GM13977 (cell line): Measurements from ENCODE around the gene SEMA4C.

ENCODE experiments used
- DNase-seq: peaks from one replicate; pipeline ENCODE4 v3.0.0; 2012; ENCODE audit warnings: low spot score
- in situ Hi-C: fragments of 300-500 bp; cut with MboI; formaldehyde crosslinking; loops from one replicate; pipeline ENCODE4 v1.12.0; 2022; ENCODE audit warnings: low sequenced_read_pairs, low pct_unique_long_range_greater_than_20kb, mixed read lengths, inconsistent platforms; ENCODE audit not compliant: unreplicated experiment
- TF ChIP-seq, protein P1 (sequence below): IDR thresholded peaks from 2 replicates; pipeline ENCODE4 v1.5.1; 2012; ENCODE audit warnings: mild to moderate bottlenecking, control low read depth; ENCODE audit not compliant: insufficient read depth; ENCODE audit errors: extremely low read depth, missing control alignments

SEMA4C gene

DNA sequence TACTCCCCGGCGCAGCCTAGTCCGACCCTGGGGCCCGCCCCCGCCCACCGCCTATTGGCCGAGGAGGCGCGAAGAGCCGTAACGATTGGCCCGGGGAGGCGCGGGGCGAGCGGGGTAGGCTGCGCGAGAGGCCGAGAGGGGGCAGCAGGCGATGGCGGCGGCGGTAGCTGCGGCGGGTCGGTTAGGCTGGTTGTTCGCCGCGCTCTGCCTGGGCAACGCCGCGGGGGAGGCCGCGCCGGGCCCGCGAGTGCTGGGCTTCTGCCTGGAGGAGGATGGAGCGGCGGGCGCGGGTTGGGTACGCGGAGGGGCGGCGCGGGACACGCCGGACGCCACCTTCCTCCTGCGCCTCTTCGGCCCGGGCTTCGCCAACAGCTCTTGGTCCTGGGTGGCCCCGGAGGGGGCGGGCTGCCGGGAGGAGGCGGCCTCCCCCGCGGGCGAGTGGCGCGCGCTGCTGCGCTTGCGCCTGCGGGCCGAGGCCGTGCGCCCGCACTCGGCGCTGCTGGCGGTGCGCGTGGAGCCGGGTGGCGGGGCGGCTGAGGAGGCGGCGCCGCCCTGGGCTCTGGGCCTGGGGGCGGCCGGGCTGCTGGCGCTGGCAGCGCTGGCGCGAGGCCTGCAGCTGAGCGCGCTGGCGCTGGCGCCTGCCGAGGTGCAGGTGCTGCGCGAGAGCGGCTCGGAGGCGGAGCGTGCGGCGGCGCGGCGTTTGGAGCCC is 53.6 kb downstream of the SEMA4C start, which contains the start of gene CNNM3:
TSS of gene CNNM3 (plus strand) at position 142 of the 709 bp plus-strand sequence. CDS start at position 152, 10 bp downstream.
- in situ Hi-C loops = no loop called here
- TF ChIP-seq, protein P1, sequence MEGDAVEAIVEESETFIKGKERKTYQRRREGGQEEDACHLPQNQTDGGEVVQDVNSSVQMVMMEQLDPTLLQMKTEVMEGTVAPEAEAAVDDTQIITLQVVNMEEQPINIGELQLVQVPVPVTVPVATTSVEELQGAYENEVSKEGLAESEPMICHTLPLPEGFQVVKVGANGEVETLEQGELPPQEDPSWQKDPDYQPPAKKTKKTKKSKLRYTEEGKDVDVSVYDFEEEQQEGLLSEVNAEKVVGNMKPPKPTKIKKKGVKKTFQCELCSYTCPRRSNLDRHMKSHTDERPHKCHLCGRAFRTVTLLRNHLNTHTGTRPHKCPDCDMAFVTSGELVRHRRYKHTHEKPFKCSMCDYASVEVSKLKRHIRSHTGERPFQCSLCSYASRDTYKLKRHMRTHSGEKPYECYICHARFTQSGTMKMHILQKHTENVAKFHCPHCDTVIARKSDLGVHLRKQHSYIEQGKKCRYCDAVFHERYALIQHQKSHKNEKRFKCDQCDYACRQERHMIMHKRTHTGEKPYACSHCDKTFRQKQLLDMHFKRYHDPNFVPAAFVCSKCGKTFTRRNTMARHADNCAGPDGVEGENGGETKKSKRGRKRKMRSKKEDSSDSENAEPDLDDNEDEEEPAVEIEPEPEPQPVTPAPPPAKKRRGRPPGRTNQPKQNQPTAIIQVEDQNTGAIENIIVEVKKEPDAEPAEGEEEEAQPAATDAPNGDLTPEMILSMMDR = peak; percentile 55
- peak; percentile 100 for DNase-seq

- TF ChIP-seq, protein P1 = no peak
- in situ Hi-C loops = no loop called here
- peak; percentile 66 for DNase-seq
These were observed 54.4 kb downstream of the SEMA4C start for GRCh38 chr2:96815326-96816126.

DNA sequence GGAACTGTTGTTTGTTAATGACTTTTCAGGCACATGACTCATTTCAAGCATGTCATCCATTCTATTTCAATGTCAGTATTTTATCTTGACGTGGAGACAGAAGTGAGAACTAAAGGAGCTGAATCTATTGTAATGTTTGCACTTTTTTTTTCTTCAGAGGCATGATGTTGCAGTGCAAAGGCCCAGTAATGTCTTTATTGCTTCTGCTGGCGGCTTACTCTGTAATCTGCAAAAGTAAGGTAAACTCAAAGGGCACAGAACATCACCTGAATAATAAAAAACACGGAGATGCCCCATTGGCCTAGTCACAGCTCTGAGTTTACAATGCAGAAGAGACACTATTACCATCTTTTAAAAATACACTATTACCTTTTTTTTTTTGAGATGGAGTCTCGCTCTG is 56.2 kb downstream of the SEMA4C start:
- TF ChIP-seq, protein P1 = no peak
- DNase-seq = no peak
- in situ Hi-C loops = no loop called here

- DNase-seq = no peak
- in situ Hi-C loops = no loop called here
- TF ChIP-seq, protein P1 = no peak
These were observed 58.0 kb downstream of the SEMA4C start for GRCh38 chr2:96811917-96812316.

- in situ Hi-C loops = no loop called here
- DNase-seq = no peak
- TF ChIP-seq, protein P1 = no peak
These were observed 59.1 kb downstream of the SEMA4C start for GRCh38 chr2:96810783-96811192.

DNA sequence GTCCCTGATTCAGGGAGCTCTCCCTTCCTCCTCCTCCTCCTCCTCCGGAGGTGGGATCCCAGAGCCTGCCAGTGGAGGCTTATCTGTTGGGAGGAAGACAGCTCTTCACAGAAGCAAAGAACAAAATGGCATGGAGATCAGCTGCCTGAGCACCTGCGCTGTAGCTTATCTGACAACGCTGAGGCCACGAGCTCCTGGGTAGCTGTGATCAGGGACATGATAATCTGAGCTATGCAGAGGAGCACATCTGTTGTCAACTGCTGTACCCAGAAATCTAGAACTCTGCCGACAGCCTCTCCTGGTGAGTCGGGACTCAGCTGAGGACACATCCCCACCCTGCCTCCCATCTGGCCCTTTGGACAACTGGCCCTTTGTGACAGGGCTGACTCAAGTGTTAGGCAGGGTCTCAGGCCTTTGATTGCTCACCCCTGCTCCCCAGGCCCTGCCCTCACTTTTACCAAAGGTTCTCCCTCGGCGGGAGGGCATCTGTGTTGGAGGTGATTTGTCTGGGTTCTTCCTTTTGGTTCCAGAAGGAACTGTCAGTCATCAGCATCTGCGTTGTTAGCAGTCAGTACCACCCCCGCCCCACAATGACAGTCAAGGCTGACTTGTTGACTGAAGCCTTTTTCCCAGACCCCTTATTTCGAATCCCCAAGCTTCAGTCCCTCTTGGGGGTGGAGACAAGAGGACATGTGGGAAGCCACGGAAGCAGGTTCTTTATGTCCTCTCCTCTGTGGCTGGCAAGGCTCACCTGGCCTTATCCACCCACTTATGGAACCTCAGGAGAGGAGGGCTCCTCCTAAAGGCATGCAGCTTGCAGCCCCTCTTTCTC is 59.7 kb downstream of the SEMA4C start:
- in situ Hi-C loops = no loop called here
- no peak for DNase-seq
- TF ChIP-seq, protein P1 = no peak
